Sigmoid colon (tissue), 7 donors: ENCODE measurements around the gene ANGEL2. TPM values are rescaled to one million over a fixed set of nuclear protein-coding genes. Genes with fewer than 3 reads are reported as not detected.

Source experiments
- DNase-seq: peaks from one replicate; pipeline ENCODE4 v3.0.0-alpha.2; 2019
- H3K27ac ChIP-seq, 4 donors: fragments of 200-600 bp; sonication (generic); one replicate each; pipeline ENCODE4 v1.5.1; 2016 to 2019; ENCODE audit warnings: mild to moderate bottlenecking in 1 of 4
- H3K27me3 ChIP-seq, 3 donors: fragments of 200-600 bp; sonication (generic); one replicate each; pipeline ENCODE4 v1.5.1; 2019; ENCODE audit warnings: mild to moderate bottlenecking in 1 of 3
- H3K36me3 ChIP-seq, 4 donors: fragments of 200-600 bp; sonication (generic); one replicate each; pipeline ENCODE4 v1.5.1; 2016 to 2019
- H3K4me1 ChIP-seq, 4 donors: fragments of 200-600 bp; sonication (generic); one replicate each; pipeline ENCODE4 v1.5.1; 2017 to 2019
- H3K4me3 ChIP-seq, 4 donors: fragments of 200-600 bp; sonication (generic); one replicate each; pipeline ENCODE4 v1.5.1; 2017 to 2019; ENCODE audit warnings: mild to moderate bottlenecking in 2 of 4, moderate library complexity in 1 of 4
- H3K9me3 ChIP-seq, 4 donors: fragments of 200-600 bp in 3 of 4; sonication (generic) in 3 of 4; one replicate each; pipeline versions ENCODE4 v1.5.1 to v1.6.1; 2013 to 2019
- EP300 ChIP-seq, 4 donors: sonication (generic); formaldehyde crosslinking; IDR thresholded peaks; one replicate each; pipeline ENCODE4 v1.6.1; 2017; ENCODE audit warnings: antibody characterized with exemption in 4 of 4
- POLR2A ChIP-seq, 2 donors: fragments of 450-650 bp; IDR thresholded peaks; one replicate each; pipeline ENCODE4 v1.6.1; 2016; ENCODE audit warnings: antibody characterized with exemption in 2 of 2, mild to moderate bottlenecking in 2 of 2, moderate library complexity in 2 of 2
- POLR2AphosphoS5 ChIP-seq, 4 donors: sonication (generic); formaldehyde crosslinking; IDR thresholded peaks; one replicate each; pipeline ENCODE4 v1.6.1; 2017; ENCODE audit warnings: antibody characterized with exemption in 4 of 4
- WGBS, 2 donors: extraction: QIAGEN DNeasy Blood & Tissue Kit; methylation state at CpG; one replicate each; pipeline ENCODE4 v1.1.7; 2013; 5-methylcytosine and 5-hydroxymethylcytosine counted together
- intact Hi-C: fragments of 100-400 bp; cut with DNase I; formaldehyde crosslinking; loops from one replicate; pipeline ENCODE4 v1.15.1; 2023
- polyA plus RNA-seq, 3 donors: library from polyadenylated mRNA; stranded (reverse); fragments of 200-250 nt; gene quantifications; one replicate each; pipeline ENCODE4 v1.2.3, GENCODE V29; 2013
- total RNA-seq, 4 donors: library from RNA; depleted of rRNA; stranded (reverse); fragments of >200 nt; gene quantifications; one replicate each; pipeline ENCODE4 v1.1.0, GENCODE V29; 2016
- TF ChIP-seq, protein P1 (sequence below), 4 experiments: fragments of 450-650 bp in 3 of 4; fragments of 200-600 bp in 1 of 4; IDR thresholded peaks; one replicate each; pipeline ENCODE4 v1.5.1; 2016 to 2019; ENCODE audit warnings: antibody characterized with exemption in 4 of 4, mild to moderate bottlenecking in 3 of 4, moderate library complexity in 2 of 4
- donor health status: healthy with polysubstance abuse.
- donor health status: Bipolar disorder and iron deficiency.
- donor health status: healthy.

Gene ANGEL2
- total and polyA plus RNA-seq, 7 donors, result 10.8 to 57.8 (median 37.9) TPM

DNA sequence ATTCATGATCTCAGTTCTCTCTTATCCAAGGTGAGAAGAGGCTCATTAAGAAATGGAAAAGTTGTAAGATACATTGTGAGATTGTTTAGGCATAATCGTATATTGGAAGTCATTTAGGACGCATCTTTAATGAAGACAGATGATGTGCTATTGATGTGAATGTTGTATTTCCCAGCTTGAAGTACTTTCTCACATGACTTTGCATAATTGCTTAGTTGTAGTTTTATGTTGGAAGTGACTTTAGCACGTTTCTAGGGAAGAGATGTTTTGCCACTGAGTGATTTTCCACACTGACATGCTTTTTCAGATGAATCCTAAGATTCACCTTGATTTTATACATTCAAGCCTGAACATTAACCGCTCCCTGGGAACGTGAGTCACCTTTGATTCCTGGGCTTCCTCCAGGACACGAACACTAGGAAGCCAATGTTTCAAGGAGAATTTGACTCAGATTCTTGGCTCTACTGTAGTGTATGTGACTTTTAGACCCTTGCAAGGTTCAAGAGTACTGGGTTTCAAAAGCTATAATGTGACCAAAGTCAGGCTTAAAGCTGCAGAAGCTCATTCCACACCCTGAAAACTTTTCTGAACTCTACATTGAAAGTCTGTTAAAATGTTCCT lies 27.9 kb downstream of the ANGEL2 start:
- Histone ChIP-seq H3K9me3 (no peaks in the 10 kb centered on the region), H3K4me3 (no peak overlapping the region), H3K27ac (no peak overlapping the region), H3K36me3 (peaks cover 0 to 24% (median 8%) of the 10 kb centered on the region in 4 donors), H3K4me1 (no peaks in the 10 kb centered on the region), H3K27me3 (no peaks in the 10 kb centered on the region)
- WGBS, 2 donors, result 62 to 78% methylated on average over 6 of the region's 6 CpGs
- intact Hi-C loops, result no loop called here
- DNase-seq, result no peak
- TF ChIP-seq EP300 (IDR thresholded peaks at IDR 0.05), result no peak
- TF ChIP-seq POLR2AphosphoS5 (IDR thresholded peaks at IDR 0.05), result no peak
- TF ChIP-seq, protein P1, sequence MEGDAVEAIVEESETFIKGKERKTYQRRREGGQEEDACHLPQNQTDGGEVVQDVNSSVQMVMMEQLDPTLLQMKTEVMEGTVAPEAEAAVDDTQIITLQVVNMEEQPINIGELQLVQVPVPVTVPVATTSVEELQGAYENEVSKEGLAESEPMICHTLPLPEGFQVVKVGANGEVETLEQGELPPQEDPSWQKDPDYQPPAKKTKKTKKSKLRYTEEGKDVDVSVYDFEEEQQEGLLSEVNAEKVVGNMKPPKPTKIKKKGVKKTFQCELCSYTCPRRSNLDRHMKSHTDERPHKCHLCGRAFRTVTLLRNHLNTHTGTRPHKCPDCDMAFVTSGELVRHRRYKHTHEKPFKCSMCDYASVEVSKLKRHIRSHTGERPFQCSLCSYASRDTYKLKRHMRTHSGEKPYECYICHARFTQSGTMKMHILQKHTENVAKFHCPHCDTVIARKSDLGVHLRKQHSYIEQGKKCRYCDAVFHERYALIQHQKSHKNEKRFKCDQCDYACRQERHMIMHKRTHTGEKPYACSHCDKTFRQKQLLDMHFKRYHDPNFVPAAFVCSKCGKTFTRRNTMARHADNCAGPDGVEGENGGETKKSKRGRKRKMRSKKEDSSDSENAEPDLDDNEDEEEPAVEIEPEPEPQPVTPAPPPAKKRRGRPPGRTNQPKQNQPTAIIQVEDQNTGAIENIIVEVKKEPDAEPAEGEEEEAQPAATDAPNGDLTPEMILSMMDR (IDR thresholded peaks at IDR 0.05), result no peak
- no peak for TF ChIP-seq POLR2A (IDR thresholded peaks at IDR 0.05)

DNA sequence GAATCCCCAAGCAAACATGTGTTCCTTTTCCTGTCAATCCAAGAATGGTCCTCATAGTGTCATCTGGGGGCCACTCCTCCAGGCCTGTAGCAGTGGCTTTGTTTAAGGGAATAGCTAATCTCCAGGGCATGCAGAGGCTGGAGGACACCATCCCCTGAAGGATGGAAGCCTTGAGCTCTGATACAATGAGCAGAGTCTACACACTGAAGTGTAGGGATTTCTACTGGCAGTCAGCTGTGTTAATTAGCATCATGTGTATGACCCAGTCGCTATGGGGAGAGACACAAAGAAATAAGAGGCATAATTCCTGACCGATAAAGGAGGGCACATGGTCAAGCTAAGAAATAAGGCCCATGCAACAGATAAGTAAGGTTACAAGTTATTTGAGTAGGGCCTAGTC lies 29.1 kb downstream of the ANGEL2 start:
- H3K27ac ChIP-seq, result no peak overlapping the region
- intact Hi-C loops, result no loop called here
- H3K9me3 ChIP-seq, result no peaks in the 10 kb centered on the region
- no peaks in the 10 kb centered on the region for H3K4me1 ChIP-seq
- TF ChIP-seq EP300 (IDR thresholded peaks at IDR 0.05) (no peak), POLR2A (IDR thresholded peaks at IDR 0.05) (no peak), POLR2AphosphoS5 (IDR thresholded peaks at IDR 0.05) (no peak)
- TF ChIP-seq, protein P1 (IDR thresholded peaks at IDR 0.05), result no peak
- H3K36me3 ChIP-seq, result peaks cover 0 to 13% (median 2%) of the 10 kb centered on the region in 4 donors
- WGBS, 2 donors, result 94 to 98% methylated on average over 2 of the region's 2 CpGs
- H3K27me3 ChIP-seq, result no peaks in the 10 kb centered on the region
- H3K4me3 ChIP-seq, result no peak overlapping the region
- DNase-seq, result no peak

DNA sequence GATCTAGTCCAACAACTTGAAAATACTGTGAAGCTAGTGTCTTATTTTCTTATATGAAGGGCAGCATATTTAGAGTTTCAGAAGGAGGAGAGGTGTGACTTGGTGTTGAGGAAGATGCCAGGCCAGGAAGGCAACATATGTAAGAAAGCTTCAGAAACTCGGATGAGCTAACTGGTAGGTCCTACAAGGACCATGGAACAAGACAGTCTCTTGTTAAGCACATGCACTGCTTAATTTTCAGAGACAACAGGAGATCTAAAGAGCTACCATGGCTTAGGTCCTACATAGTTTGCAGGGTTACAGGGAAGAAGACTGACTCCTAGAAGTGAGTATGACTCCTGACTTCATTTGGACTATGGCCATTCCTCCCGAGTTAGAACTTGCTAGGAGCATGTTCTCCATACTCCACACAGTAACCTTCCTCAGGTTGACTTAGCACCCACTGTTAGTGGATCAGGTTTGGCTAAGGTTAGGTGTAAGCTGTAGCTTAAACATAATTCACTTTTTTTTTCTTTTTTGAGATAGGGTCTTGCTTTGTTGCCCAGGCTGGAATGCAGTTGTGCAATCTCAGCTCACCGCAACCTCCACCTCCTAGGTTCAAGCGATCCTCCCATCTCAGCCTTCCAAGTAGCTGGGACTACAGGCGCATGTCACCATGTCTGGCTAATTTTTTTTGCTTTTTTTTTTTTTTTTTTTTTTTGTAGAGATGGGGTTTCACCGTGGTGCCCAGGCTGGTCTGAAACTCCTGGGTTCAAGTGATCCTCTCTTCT lies 31.0 kb downstream of the ANGEL2 start:
- H3K36me3 ChIP-seq, result peaks cover 0 to 5% (median 0%) of the 10 kb centered on the region in 4 donors
- H3K4me3 ChIP-seq, result no peak overlapping the region
- intact Hi-C loops, result no loop called here
- H3K27ac ChIP-seq, result no peak overlapping the region
- TF ChIP-seq POLR2A (IDR thresholded peaks at IDR 0.05) (no peak), POLR2AphosphoS5 (IDR thresholded peaks at IDR 0.05) (no peak), EP300 (IDR thresholded peaks at IDR 0.05) (no peak)
- TF ChIP-seq, protein P1 (IDR thresholded peaks at IDR 0.05), result no peak
- H3K27me3 ChIP-seq, result no peaks in the 10 kb centered on the region
- H3K4me1 ChIP-seq, result peaks cover 0 to 9% (median 0%) of the 10 kb centered on the region in 4 donors
- WGBS, 2 donors, result 95 to 96% methylated on average over 6 of the region's 6 CpGs
- no peak for DNase-seq
- no peaks in the 10 kb centered on the region for H3K9me3 ChIP-seq

DNA sequence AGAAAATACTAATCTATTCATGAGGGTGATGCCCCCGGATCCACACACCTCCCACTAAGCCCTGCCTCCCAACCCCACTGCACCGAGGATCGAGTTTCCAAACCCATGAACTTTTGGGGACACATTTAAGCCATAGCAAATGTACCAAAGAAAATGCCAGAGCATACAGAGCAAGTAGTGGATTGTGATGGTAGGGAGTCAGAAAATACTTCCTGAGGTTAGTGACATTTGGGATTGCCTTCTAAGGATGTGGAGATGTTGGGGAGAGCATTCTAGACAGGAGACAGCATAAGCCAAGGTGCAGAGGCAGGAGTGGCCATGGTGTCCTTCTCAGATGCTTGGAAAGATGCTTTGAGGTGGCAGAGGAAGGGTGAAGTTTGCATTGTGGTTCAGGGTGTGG lies 32.2 kb downstream of the ANGEL2 start:
- no peaks in the 10 kb centered on the region for H3K27me3 ChIP-seq
- H3K4me3 ChIP-seq, result no peak overlapping the region
- peaks cover 0 to 9% (median 0%) of the 10 kb centered on the region in 4 donors for H3K4me1 ChIP-seq
- no peaks in the 10 kb centered on the region for H3K9me3 ChIP-seq
- no peak for TF ChIP-seq POLR2AphosphoS5 (IDR thresholded peaks at IDR 0.05)
- TF ChIP-seq, protein P1 (IDR thresholded peaks at IDR 0.05), result no peak
- no peak for TF ChIP-seq EP300 (IDR thresholded peaks at IDR 0.05)
- no peak for TF ChIP-seq POLR2A (IDR thresholded peaks at IDR 0.05)
- H3K36me3 ChIP-seq, result no peaks in the 10 kb centered on the region
- WGBS, 2 donors, result 94 to 96% methylated on average over 3 of the region's 3 CpGs
- no peak overlapping the region for H3K27ac ChIP-seq
- no peak for DNase-seq
- intact Hi-C loops, result no loop called here
